Measurements from ENCODE around the gene ACSL6.

Gene ACSL6

DNA sequence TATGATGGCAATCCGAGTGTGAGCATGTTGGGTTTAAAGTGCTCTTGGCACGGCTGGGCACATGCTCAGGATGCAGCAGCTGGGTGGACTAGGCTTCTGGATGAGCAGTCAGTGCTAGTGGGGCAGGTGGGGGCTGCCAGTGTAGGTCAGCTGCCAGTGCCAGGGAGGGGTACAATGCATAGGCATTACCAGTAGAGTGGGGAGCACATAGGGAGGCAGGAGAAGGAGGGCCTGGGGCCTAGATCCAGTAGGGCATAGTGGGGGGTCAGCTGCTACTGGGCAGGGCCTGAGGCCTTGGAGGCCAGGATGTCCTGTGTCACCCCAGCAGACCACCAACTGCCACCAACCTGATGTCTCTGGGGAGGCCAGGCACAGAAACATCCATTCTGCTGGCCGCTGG, 24.2 kb downstream of the ACSL6 start:
- TF ChIP-seq, protein P1, sequence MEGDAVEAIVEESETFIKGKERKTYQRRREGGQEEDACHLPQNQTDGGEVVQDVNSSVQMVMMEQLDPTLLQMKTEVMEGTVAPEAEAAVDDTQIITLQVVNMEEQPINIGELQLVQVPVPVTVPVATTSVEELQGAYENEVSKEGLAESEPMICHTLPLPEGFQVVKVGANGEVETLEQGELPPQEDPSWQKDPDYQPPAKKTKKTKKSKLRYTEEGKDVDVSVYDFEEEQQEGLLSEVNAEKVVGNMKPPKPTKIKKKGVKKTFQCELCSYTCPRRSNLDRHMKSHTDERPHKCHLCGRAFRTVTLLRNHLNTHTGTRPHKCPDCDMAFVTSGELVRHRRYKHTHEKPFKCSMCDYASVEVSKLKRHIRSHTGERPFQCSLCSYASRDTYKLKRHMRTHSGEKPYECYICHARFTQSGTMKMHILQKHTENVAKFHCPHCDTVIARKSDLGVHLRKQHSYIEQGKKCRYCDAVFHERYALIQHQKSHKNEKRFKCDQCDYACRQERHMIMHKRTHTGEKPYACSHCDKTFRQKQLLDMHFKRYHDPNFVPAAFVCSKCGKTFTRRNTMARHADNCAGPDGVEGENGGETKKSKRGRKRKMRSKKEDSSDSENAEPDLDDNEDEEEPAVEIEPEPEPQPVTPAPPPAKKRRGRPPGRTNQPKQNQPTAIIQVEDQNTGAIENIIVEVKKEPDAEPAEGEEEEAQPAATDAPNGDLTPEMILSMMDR (IDR thresholded peaks at IDR 0.05) = no peak

DNA sequence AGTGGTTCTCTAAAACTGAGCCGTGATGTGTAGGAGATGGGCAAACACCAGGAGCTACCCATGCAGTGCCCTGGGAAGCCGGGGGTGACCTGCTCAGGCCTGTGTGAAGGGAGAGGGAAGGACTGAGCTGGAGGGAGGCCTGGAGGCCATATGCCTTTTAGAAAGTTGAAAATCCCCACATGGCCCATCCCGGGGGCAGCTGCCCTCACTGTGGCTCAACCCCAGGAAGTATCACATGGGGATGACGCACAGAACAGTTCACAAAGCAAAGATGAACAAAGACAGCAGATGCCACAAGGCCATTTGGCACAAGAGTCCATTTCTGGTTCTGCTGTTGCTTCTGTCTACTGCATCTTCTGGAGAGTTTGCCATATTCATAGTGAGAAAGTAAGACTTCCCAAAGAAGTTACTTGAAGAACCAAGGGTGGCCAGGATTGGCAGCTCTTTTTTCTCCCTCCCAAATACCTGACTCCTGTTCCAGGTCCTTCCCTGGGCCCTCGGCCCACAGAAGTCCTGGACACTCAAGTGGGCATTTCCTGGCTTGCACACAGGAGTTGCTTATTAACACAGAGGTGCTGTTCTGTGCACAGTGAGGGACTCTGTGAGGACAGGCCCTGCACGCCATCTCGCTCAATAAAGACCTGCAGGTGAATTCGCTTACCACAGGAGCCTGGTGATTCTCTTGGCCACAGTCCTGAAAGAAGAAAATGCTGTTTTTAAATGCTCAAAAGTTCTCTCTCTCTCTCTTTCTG, 25.1 kb downstream of the ACSL6 start:
- TF ChIP-seq, protein P1 (IDR thresholded peaks at IDR 0.05) = no peak

DNA sequence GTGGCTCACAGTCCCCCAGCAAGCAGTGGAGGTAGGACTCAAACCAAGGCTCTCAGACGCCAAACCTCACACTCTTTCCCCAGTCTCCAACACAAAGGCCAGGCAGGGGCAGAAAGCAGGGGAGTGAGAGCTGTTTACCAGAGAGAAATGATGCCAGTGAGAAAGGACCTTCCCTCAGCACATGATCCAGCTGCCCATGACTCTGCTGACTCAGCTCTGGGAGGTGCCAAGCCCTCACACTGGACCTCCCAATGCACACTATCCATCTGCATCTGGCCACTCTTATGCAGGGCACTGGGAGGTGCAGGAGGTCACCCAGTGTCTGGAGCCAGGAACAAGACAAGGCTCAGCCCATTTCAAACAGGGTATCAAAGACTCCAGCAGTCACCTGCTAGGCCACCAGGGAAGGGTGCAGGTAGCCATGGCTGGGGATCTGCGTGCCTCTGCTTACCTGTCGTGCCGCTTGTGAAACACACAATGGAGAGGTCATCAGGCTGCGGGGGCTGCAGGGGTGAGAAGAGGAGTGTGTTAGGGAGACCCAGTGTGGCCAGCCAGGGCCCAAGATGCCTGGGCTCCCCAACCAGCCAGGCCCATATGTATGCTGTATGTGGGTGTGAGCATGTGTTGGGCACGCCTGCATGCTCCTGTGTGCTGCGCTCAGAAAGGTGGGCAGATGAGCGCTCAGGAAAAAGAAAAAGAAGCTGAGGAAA, 26.3 kb downstream of the ACSL6 start:
- TF ChIP-seq, protein P1 (IDR thresholded peaks at IDR 0.05) = no peak

DNA sequence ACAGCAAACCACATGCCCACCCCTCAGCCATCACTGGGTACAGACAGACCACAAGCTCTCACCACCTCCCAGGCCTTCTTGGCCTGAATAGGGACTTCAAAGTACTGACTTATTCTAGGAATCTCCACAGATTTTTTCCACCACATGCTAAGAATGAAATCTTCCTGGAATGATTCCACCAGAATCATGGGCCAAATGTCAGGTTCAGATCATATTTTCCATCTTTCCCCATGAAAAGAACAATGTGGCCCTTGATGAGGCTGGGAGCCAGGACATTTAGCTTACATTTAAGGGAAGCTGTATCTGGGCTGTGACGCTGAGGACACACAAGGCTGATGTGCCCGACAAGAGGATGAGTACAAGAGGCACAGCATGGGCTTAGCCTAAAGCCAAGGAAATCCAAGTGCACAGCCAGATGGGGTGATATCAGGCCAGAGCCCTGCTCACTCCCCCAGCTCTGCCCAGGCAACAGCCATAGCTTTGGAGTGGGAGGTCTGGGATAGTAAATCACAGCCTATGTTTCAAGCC, 28.1 kb downstream of the ACSL6 start:
- TF ChIP-seq, protein P1 (IDR thresholded peaks at IDR 0.05) = no peak

DNA sequence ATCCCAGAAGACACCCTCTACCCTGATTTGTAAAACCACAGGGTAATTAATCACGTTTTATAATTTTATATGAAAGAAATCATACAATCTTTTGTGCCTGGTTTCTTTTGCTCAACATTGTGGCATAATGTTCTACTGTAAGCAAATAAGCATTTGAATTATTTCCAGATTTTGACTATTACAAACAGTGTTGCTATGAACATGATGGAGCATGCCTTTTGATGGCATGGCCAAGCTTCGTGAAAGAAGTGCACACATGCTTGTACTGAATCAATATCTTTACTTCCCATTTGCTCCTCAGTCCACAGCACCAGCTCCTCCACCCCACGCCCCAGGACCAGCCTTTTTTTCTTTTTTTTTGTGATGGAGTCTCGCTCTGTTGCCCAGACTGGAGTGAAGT, 29.9 kb downstream of the ACSL6 start:
- TF ChIP-seq, protein P1 (IDR thresholded peaks at IDR 0.05) = no peak

DNA sequence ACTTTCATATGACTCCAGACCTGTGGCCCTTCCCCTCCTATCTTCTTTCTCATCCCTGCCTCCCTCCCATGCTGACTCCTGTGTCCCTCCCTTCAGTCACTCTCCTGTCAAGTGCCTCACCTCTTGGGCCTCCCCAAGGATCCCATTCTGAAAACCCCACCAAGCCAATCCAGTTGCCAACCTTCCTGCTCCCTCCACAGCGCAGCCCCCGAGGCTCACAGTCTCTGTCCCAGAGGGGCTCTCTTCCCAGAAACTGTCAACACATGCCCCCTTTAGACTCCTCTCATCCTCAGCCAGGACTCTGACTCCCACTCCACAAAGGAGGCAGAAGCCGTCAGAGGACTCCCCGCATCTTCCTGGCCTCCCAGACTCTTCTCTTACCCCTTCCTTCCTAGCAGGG, 30.8 kb downstream of the ACSL6 start:
- TF ChIP-seq, protein P1 (IDR thresholded peaks at IDR 0.05) = no peak

DNA sequence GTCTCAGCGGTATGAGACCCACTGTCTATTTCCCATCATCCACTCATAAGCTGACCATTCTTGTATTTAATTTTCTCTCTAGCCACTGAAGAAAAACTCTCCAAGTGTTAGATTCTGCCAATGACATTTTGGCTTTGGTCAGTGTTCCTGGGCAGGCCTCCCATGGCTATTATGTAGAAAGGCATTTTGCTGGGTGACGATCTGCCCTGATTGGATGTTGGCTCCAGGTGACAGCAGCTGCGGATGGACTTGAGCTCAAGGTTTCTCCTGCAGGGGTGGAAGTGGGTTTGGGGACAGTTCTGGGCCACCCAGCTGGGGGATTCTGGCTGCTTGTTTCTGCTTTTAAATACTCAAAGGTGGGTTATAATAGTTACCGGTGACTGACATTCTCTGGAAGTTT, 31.6 kb downstream of the ACSL6 start:
- TF ChIP-seq, protein P1 (IDR thresholded peaks at IDR 0.05) = no peak

Measured in LNCAP (cell line).